ENCODE results near the gene DHRSX. TPM values are rescaled to one million over a fixed set of nuclear protein-coding genes. Genes with fewer than 3 reads are reported as not detected.
"Not testable (repeated sequence)": the region's sequence is repeated elsewhere in the genome, so short reads cannot be mapped to it uniquely, and the experiment has no call there.

Gene DHRSX
- polyA plus RNA-seq, 5 donors: 22.5 to 28.9 (median 24.0) TPM

GRCh38 chrX:2224161-2224560 is 276.6 kb downstream of the DHRSX start:
- no peak for DNase-seq

DNA sequence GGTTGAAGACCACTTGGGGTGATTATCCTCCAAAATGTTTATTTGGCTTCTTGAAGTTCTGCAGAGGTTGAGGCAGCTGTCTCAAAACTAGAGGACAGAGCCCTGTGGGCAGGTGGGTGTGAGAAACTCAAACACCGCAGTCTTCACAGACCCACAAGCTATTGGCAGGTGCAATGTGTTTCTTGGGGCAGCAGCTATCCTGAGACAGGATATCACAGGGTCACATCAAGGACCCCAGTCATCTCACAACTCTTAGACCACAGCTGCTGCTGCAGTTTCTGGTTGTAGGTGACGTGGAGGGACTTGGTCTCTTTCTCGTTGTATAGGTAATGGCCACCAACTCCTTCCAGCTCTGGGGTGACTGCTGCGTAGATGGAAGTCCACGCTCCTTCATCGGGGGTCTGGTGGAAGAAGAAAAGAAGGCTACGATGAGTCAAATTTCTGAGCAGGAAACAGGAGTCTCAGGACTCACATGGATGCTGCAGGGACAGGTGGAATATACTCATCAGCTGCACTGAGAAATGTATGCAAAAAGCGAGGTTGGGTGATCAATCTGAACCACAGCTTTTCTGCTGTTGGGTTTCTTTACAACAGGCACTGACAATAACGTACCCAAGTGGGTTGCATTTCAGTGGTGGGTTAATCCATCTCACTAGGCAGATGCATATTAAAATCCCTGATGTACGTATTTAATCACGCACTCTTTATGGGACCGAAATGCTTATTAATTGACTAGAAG is 279.8 kb downstream of the DHRSX start:
- DNase-seq: no peak

DNA sequence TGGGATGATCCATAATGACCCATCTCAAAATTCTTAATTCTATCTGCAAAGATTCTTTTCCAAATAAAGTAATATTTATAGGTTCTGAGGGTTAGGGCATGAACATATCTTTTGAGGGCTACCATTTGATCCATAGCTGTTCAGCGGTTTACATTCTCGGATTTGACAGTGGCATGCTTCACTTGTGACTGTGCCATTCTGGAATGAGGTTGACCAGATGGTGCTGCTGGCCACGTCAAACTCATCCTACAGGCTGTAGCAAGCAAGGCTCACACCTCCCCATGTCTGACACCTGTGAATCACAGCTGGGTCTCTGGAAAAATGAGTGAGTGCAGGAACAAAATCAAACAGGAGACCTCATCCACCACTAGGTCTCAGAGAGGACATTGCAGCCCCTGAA is 280.5 kb downstream of the DHRSX start:
- no peak for DNase-seq

GRCh38 chrX:2214138-2214823 is 286.5 kb downstream of the DHRSX start:
- not testable (repeated sequence) for DNase-seq

DNA sequence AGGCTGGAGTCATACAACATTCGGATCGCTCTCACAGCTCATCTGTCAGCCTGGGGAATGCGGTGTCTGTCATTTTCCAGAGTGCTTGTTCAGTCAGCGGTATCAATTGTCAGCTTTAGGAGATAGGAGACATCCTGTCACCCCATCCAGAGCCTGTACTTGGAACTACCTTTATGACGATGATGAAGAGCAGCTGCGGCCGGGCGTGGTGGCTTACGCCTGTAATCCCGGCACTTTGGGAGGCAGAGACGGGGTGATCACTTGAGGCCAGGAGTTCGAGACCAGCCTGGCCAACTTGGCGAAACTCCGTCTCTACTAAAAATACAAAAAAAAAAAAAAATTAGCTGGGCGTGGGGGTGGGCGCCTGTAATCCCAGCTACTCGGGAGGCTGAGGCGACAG is 289.1 kb downstream of the DHRSX start:
- DNase-seq: not testable (repeated sequence)

DNA sequence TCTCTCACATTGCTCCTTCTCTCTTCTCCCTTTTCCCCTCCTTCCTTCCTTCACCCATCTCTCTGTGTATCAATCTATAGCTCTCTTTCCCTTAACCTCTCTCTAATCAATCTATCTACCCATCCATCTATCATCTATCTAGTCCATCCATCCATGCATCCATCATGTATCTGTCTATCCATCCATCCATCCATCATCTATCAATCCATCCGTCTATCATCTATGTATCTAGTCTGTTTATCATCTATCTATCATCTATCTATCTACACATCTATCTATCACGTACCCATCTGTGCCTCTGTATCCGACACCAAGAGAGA is 307.5 kb downstream of the DHRSX start:
- no peak for DNase-seq

DNA sequence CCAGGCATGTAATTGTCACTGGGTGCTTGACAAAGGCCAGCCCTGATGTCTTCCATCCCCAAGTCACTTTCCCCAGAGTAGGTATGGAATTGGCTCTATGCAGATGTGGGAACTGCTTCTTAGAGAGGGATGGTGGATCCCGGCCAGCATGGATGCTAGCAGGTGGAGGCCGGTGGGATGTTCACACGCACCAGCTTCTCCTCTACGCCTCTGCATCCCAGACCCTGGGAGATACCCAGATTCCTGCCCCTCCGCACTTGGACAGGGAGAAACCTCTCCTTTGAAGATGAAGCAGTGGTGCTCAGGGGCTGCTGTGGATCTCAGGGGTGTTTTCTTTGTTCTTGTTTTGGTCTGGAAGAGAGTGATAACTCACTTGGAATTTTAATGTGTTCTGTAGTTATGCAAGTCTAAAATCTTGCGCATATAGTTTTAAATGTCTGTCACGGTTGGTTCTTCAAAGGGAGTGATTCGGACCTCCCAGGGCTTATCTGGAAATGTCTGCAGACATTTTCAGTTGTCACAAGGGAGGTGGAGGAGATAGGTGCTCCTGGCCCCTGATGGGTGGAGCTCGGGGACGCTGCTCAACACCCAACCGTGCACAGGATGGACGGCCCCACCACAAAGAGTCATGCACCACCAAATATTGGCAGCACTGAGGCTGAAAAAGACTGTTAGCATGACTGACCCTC is 308.0 kb downstream of the DHRSX start:
- no peak for DNase-seq

GRCh38 chrX:2188840-2189239 is 311.9 kb downstream of the DHRSX start:
- no peak for DNase-seq

GRCh38 chrX:2188330-2188792 is 312.4 kb downstream of the DHRSX start:
- no peak for DNase-seq

GRCh38 chrX:2187352-2188115 is 313.2 kb downstream of the DHRSX start:
- DNase-seq: no peak

DNA sequence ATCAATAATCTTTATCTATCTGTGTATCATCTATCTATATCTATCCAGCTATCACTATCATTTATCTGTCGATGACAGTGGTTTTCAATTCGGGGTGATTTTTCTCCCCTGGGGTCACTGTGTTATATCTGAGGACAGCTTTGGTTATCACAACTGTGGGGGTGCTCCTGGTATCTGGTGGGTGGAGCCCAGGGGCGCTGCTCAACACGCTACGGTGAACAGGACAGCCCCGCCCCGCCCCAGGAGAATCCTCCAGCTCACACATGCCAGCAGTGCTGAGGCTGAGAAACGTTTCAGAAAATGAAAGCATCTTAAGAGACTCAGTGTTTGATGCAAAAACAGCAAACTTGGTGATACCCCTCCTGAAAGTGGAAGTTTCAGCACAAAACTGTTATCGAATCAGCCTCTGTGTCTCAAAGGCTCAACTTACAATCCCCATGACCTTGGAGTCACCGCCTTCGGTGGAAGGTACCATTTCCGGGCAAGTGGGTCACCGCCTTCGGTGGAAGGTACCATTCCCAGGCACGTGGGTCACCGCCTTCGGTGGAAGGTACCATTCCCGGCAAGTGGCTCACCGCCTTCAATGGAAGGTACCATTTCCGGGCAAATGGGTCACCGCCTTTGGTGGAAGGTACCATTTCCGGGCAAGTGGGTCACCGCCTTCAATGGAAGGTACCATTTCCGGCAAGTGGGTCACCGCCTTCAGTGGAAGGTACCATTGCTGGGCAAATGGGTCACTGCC is 315.3 kb downstream of the DHRSX start:
- DNase-seq: no peak

GRCh38 chrX:2184089-2184488 is 316.7 kb downstream of the DHRSX start:
- DNase-seq: no peak

DNA sequence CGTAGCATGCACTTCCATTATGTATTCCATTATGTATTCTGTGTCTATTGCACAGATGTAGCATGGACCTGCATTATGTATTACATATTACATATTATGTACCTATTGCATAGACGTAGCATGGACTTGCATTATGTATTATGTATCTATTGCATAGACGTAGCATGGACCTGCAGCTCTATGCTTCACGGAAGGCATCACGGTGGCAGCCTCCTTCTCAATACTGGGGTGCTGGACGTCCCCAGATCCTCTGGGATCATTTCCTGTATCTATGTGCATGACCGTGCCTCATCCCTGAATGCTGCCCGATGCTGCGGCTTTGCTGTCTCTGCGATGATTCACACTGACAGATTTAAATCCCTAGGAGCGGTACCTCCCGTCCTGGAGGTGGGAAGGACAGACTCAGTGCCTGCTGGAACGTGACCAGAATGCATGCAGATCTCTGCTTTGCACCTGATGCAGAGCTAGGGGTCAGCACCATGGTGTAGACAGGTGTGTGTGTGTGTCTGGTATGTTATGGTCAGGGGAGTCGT is 317.5 kb downstream of the DHRSX start:
- no peak for DNase-seq

GRCh38 chrX:2177541-2177940 is 323.2 kb downstream of the DHRSX start:
- DNase-seq: no peak

DNA sequence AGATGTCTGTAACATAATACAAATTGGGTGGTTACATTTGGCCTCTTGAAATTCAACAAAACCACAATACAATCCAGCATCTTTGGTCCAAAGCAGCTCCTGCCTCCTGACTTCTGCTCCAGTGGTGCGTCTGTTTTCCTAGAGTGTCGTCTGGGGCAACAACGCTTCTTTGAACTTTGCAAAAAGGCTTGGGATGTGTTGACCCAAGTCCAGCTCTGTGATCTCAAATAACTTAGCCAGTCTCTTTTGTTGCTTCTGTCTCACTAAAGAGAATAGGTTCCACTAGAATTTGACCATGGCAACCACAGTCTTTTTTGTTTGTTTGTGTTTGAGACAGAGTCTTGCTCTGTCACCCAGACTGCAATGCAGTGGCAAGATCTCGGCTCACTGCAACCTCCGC is 324.0 kb downstream of the DHRSX start:
- no peak for DNase-seq

GRCh38 chrX:2176274-2176673 is 324.5 kb downstream of the DHRSX start:
- DNase-seq: no peak

GRCh38 chrX:2172359-2172758 is 328.4 kb downstream of the DHRSX start:
- DNase-seq: no peak
